HepG2 (cell line): Measurements from ENCODE around the gene MRPS34. TPM values are rescaled to one million over a fixed set of nuclear protein-coding genes. Genes with fewer than 3 reads are reported as not detected.
A peak's percentile ranks its signal among the peaks of the same experiment; 100 is the strongest.

Experiments
- ARHGAP35 ChIP-seq: sonication (generic); formaldehyde crosslinking; IDR thresholded peaks from 2 replicates; pipeline ENCODE4 v1.9.0; 2022; ENCODE audit warnings: mild to moderate bottlenecking, inconsistent platforms, moderate library complexity, missing genetic modification reagents, borderline replicate concordance
- CBX1 ChIP-seq: IDR thresholded peaks from one replicate; pipeline ENCODE4 v1.6.1; 2016; ENCODE audit warnings: antibody characterized with exemption, low read depth
- HOXA9 ChIP-seq: sonication (generic); formaldehyde crosslinking; IDR thresholded peaks from 2 replicates; pipeline ENCODE4 v1.8.1; 2022; ENCODE audit warnings: missing genetic modification reagents, mild to moderate bottlenecking, moderate library complexity, borderline replicate concordance
- IKZF1 ChIP-seq: fragments of 450-650 bp; IDR thresholded peaks from 2 replicates; pipeline ENCODE4 v1.7.1; 2016
- KDM2A ChIP-seq: sonication (generic); formaldehyde crosslinking; IDR thresholded peaks from 2 replicates; pipeline ENCODE4 v1.4.0; 2020; ENCODE audit warnings: low read depth, missing genetic modification reagents, borderline replicate concordance
- KLF13 ChIP-seq: sonication (generic); formaldehyde crosslinking; IDR thresholded peaks from 2 replicates; pipeline ENCODE4 v1.4.0; 2020; ENCODE audit warnings: mild to moderate bottlenecking, missing genetic modification reagents
- KLF6 ChIP-seq: IDR thresholded peaks from 2 replicates; pipeline ENCODE4 v1.8.0; 2016; ENCODE audit warnings: missing biosample characterization, missing genetic modification reagents
- PCBP1 ChIP-seq: fragments of 200-400 bp; formaldehyde crosslinking; IDR thresholded peaks from 2 replicates; pipeline ENCODE4 v1.6.1; 2017; ENCODE audit warnings: mild to moderate bottlenecking, low read depth, low read length, borderline replicate concordance
- RAD21 ChIP-seq: fragments of 450-650 bp; formaldehyde crosslinking; IDR thresholded peaks from 2 replicates; pipeline ENCODE4 v1.5.0; 2020; ENCODE audit warnings: mild to moderate bottlenecking
- RBFOX2 ChIP-seq: fragments of 200-400 bp; formaldehyde crosslinking; IDR thresholded peaks from 2 replicates; pipeline ENCODE4 v1.6.1; 2017; ENCODE audit warnings: low read depth, mild to moderate bottlenecking, low read length
- TRIM24 ChIP-seq: sonication (generic); formaldehyde crosslinking; IDR thresholded peaks from 2 replicates; pipeline ENCODE4 v1.8.0; 2022; ENCODE audit warnings: mild to moderate bottlenecking, missing genetic modification reagents
- U2AF1 ChIP-seq: fragments of 200-400 bp; formaldehyde crosslinking; optimal IDR thresholded peaks from 2 replicates; pipeline ENCODE3; 2017; ENCODE audit warnings: mild to moderate bottlenecking, low read depth, low read length
- ZNF160 ChIP-seq: sonication (generic); formaldehyde crosslinking; IDR thresholded peaks from 2 replicates; pipeline ENCODE4 v1.8.0; 2022; ENCODE audit warnings: mild to moderate bottlenecking, inconsistent platforms, missing genetic modification reagents
- ZNF205 ChIP-seq: IDR thresholded peaks from 2 replicates; pipeline ENCODE4 v1.6.1; 2018; ENCODE audit warnings: missing biosample characterization, missing genetic modification reagents
- ZNF446 ChIP-seq: sonication (generic); formaldehyde crosslinking; IDR thresholded peaks from 2 replicates; pipeline ENCODE4 v1.5.0; 2020; ENCODE audit warnings: mild to moderate bottlenecking, missing genetic modification reagents
- ZNF550 ChIP-seq: sonication (generic); formaldehyde crosslinking; IDR thresholded peaks from 2 replicates; pipeline ENCODE4 v1.4.0; 2020; ENCODE audit warnings: mild to moderate bottlenecking, missing genetic modification reagents, borderline replicate concordance
- ZNF552 ChIP-seq: sonication (generic); formaldehyde crosslinking; IDR thresholded peaks from 2 replicates; pipeline ENCODE4 v1.9.0; 2022; ENCODE audit warnings: missing genetic modification reagents, mild to moderate bottlenecking, borderline replicate concordance
- polyA plus RNA-seq, 8 experiments: library from polyadenylated mRNA; depleted of rRNA in 3 of 8; stranded (reverse) in 7 of 8; unstranded in 1 of 8; fragments of >200 nt; fragmentation: Illumina TruSeq in 4 of 8; extraction: Trizol in 4 of 8; gene quantifications; 2 replicates each; pipeline versions ENCODE4 v1.2.1 to v1.2.3, GENCODE V29; 2011 to 2016; ENCODE audit warnings: low read depth in 4 of 8, missing spikeins in 1 of 8, mixed read lengths in 1 of 8; ENCODE audit not compliant: insufficient read depth in 1 of 8
- total RNA-seq, 5 experiments: library from RNA; depleted of rRNA; stranded (reverse); fragments of >200 nt; fragmentation: Illumina TruSeq; extraction: Trizol; gene quantifications; 2 replicates each; pipeline ENCODE4 v1.2.3, GENCODE V29; 2016; ENCODE audit warnings: low read depth in 1 of 5
- TF ChIP-seq, protein P1 (sequence below): IDR thresholded peaks from 2 replicates; pipeline ENCODE4 v1.6.1; 2016; ENCODE audit warnings: mild to moderate bottlenecking, missing biosample characterization, missing genetic modification reagents
- TF ChIP-seq, protein P2 (sequence below): sonication (generic); formaldehyde crosslinking; IDR thresholded peaks from 2 replicates; pipeline ENCODE4 v1.5.0; 2020; ENCODE audit warnings: missing genetic modification reagents
- TF ChIP-seq, protein P3 (sequence below): IDR thresholded peaks from 2 replicates; pipeline ENCODE4 v1.6.1; 2016; ENCODE audit warnings: missing genetic modification reagents, missing compliant biosample characterization
- TF ChIP-seq, protein P4 (sequence below): sonication (generic); formaldehyde crosslinking; IDR thresholded peaks from 2 replicates; pipeline ENCODE4; 2020; ENCODE audit warnings: missing genetic modification reagents, mild to moderate bottlenecking, borderline replicate concordance
- TF ChIP-seq, protein P5 (sequence below): fragments of 450-650 bp; IDR thresholded peaks from 2 replicates; pipeline ENCODE4 v1.6.1; 2016

Gene MRPS34
- total and polyA plus RNA-seq, 2 of the 13 experiments (the other 11 are each of a cell fraction or from before 2014, with no cell fraction given), result 63.5 to 131 TPM

DNA sequence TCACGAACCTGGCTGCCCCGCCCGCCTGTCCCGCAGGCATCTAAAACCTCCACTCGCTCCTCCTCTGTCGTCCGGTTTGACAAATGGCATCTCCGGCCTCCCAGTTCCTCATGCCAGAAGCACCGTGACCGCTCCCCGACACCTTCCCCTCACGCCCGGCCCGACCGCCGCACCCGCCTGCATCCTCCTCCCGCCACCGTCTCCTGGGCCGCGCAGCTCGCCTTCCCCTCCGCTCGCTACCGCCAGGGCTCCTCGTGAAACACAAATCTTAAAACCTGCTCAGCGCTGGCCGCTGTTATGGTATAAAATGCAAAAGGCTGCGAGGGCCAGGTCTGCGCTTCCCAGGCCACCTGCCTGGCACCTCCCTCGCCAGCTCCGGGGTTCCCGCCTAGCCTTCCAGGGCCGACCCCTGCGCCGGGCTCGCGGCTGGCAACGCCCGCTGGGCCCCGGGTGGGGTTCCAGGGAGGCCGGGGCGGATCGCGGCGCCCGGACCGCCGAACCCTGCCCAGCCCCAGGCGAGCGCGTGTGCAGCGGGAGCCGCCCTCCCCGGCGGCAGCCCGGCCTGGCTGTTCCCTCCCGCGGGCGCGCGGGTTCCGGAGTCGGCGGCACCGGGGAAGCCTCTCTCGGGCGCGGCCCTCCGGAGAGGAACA is 8.9 kb upstream of the MRPS34 start (continued):
- TF ChIP-seq KLF6 (CRISPR knock-in tag) (no peak), ARHGAP35 (CRISPR knock-in tag) (no peak), ZNF552 (no peak), RAD21 (CRISPR knock-in tag) (no peak; the same call in none of the 2 replicates), HOXA9 (CRISPR knock-in tag) (no peak), ZNF160 (no peak), ZNF446 (CRISPR knock-in tag) (0 out of 2 replicates have a peak, but pooled peaks have one; percentile 21), KDM2A (CRISPR knock-in tag) (peak; percentile 55), ZNF205 (CRISPR knock-in tag) (no peak), TRIM24 (CRISPR knock-in tag) (no peak), U2AF1 (no peak), RBFOX2 (0 out of 2 replicates have a peak, but pooled peaks have one; percentile 3), KLF13 (CRISPR knock-in tag) (no peak), CBX1 (no peak), PCBP1 (no peak), IKZF1 (no peak), ZNF550 (CRISPR knock-in tag) (no peak)
- TF ChIP-seq, protein P1, sequence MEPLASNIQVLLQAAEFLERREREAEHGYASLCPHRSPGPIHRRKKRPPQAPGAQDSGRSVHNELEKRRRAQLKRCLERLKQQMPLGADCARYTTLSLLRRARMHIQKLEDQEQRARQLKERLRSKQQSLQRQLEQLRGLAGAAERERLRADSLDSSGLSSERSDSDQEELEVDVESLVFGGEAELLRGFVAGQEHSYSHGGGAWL (CRISPR knock-in tag), result no peak
- TF ChIP-seq, protein P2, sequence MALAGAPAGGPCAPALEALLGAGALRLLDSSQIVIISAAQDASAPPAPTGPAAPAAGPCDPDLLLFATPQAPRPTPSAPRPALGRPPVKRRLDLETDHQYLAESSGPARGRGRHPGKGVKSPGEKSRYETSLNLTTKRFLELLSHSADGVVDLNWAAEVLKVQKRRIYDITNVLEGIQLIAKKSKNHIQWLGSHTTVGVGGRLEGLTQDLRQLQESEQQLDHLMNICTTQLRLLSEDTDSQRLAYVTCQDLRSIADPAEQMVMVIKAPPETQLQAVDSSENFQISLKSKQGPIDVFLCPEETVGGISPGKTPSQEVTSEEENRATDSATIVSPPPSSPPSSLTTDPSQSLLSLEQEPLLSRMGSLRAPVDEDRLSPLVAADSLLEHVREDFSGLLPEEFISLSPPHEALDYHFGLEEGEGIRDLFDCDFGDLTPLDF (CRISPR knock-in tag), result no peak
- TF ChIP-seq, protein P3, sequence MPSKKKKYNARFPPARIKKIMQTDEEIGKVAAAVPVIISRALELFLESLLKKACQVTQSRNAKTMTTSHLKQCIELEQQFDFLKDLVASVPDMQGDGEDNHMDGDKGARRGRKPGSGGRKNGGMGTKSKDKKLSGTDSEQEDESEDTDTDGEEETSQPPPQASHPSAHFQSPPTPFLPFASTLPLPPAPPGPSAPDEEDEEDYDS, result no peak
- TF ChIP-seq, protein P4, sequence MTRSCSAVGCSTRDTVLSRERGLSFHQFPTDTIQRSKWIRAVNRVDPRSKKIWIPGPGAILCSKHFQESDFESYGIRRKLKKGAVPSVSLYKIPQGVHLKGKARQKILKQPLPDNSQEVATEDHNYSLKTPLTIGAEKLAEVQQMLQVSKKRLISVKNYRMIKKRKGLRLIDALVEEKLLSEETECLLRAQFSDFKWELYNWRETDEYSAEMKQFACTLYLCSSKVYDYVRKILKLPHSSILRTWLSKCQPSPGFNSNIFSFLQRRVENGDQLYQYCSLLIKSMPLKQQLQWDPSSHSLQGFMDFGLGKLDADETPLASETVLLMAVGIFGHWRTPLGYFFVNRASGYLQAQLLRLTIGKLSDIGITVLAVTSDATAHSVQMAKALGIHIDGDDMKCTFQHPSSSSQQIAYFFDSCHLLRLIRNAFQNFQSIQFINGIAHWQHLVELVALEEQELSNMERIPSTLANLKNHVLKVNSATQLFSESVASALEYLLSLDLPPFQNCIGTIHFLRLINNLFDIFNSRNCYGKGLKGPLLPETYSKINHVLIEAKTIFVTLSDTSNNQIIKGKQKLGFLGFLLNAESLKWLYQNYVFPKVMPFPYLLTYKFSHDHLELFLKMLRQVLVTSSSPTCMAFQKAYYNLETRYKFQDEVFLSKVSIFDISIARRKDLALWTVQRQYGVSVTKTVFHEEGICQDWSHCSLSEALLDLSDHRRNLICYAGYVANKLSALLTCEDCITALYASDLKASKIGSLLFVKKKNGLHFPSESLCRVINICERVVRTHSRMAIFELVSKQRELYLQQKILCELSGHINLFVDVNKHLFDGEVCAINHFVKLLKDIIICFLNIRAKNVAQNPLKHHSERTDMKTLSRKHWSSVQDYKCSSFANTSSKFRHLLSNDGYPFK (CRISPR knock-in tag), result no peak
- TF ChIP-seq, protein P5, sequence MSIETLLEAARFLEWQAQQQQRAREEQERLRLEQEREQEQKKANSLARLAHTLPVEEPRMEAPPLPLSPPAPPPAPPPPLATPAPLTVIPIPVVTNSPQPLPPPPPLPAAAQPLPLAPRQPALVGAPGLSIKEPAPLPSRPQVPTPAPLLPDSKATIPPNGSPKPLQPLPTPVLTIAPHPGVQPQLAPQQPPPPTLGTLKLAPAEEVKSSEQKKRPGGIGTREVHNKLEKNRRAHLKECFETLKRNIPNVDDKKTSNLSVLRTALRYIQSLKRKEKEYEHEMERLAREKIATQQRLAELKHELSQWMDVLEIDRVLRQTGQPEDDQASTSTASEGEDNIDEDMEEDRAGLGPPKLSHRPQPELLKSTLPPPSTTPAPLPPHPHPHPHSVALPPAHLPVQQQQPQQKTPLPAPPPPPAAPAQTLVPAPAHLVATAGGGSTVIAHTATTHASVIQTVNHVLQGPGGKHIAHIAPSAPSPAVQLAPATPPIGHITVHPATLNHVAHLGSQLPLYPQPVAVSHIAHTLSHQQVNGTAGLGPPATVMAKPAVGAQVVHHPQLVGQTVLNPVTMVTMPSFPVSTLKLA, result no peak
